Renal pelvis (tissue), 4 donors: ENCODE measurements around the gene ADI1. TPM values are rescaled to one million over a fixed set of nuclear protein-coding genes. Genes with fewer than 3 reads are reported as not detected.
"Not testable (repeated sequence)": the region's sequence is repeated elsewhere in the genome, so short reads cannot be mapped to it uniquely, and the experiment has no call there.

Source experiments
- DNase-seq: peaks from one replicate; pipeline ENCODE4 v3.0.0-alpha.2; 2013
- polyA plus RNA-seq, 3 donors: library from polyadenylated mRNA; unstranded; fragments of 120-200 nt; gene quantifications; one replicate each; pipeline ENCODE4 v1.2.1, GENCODE V29; 2013; ENCODE audit not compliant: insufficient read length in 3 of 3

Gene ADI1
- polyA plus RNA-seq, 3 donors, result 70.3 to 77.0 (median 76.4) TPM

GRCh38 chr2:3535467-3535793, 16.1 kb upstream of the ADI1 start:
- DNase-seq, result no peak

DNA sequence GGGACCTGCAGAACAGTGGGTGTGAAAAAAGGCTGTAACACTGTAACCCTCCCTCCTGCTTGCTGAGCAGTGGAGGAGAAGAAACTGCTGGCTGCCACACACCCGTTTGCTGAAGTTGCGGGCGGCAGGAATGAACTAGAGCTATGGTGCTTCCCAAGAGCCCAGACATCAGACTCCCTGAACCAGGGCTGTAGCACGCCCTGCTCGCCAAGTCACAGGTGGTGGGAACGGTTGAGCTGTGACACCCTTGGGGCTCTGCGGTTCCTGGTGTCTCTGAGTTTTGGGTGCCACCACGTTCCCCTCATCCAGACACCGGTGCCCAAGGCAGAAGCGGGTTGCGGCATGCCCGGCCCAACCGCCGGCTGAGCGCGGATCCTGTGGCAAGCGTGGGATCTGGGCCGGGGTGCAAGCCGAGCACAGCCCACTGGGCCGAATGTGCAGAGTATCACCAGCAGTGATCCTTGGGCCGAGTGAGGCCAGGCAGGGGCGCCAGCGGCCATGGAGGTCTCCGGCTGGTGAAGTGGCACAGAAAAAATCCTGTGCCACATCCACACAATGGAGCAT, 15.0 kb upstream of the ADI1 start:
- no peak for DNase-seq

- DNase-seq, result no peak
Observed at GRCh38 chr2:3533836-3534235, 14.5 kb upstream of the ADI1 start.

GRCh38 chr2:3532941-3533340, 13.6 kb upstream of the ADI1 start:
- no peak for DNase-seq

DNA sequence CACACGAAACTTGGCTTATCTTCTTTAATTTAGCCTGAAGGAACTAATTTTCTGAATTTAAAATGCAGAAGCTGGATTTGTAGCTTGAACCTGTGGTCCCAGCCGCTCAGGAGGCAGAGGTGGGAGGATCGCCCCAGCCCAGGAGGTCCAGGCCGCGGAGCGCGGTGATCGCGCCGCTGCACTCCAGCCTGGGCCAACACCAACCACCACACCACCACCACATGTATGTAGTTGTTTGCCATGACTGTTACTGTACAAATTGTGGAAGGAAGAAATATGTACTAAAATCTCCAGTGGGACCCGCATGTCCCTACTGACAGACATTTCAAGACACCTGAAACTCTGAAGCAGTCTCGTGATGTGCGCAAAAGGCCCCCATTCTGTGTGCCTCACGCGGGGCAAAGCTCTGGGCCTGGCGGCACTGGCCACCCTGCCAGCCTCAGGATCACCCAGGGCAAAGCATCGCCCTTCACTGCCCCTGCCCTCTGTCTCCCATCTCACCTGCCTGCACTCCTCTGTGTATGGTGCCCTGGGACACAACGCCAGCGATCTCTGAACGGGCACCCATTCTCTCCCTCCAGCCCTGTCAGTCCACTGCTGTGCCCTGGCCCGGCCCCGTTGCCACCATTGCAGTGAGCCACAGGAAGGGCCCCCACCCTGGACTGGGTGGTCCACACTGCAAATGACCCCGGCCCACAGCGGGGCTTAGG, 10.1 kb upstream of the ADI1 start:
- no peak for DNase-seq

DNA sequence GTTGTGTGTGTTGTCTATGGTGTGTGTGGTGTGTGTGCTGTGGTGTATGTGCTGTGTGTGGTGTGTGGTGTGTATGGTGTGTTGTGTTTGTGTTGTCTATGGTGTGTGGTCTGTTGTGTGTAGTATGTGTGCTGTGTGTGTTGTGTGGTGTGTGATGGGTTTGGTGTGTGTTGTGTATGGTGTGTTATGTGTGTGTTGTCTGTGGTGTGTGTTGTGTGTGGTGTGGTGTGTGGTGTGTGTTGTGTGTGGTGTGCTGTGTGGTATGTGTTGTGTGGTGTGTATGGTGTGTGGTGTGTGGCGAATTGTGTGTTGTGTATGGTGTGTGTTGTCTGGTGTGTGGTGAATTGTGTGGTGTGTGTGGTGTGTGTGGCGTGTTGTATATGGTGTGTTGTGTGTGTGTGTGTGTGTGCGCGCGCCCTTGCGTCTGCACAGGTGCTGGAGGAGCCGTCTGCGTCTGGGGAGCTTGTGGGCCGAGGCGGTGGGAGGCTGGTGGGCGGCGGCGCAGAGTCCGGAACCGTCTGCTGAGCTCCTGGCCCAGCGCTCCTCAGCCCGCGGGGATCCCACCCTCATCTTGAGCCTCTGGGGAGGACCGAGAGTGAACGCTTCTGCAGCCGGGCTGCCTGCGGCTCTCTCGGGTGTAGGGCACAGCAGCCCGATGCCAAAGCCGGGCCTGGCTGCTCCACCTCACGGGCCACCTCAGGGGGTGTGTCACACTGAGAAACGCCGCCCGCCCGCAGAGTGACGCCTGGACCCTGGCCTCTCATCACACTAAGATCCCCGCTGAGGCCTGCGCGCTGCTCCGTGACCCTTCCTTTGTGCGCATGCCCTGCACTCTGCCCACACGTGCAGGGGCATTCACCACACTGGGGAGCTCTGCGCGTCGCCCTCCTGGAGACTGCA, 8.8 kb upstream of the ADI1 start:
- DNase-seq, result no peak

GRCh38 chr2:3526871-3527270, 7.5 kb upstream of the ADI1 start:
- no peak for DNase-seq

GRCh38 chr2:3523551-3524041, 4.3 kb upstream of the ADI1 start:
- DNase-seq, result no peak

DNA sequence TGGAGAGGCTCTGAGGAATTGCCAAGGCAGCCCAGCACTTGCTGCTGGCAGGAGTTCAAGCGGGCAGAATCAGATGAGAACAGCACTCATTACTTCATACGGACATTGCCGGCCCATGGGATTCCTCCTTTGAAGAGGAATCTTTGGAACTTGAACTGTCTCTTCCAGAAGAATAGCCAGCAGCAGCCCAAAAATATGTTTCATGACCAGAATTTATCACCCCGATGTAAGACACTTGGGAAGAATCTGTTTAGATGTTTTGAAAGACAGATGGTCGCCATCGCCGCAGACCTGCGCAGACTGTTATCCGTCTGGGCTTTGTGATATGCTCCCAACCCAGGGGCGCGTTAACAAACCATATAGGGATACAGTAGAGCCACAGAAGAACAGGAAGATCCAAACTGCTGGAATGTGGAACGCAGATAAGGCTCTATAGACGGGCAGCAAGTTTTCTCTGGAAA, 3.7 kb upstream of the ADI1 start:
- no peak for DNase-seq

DNA sequence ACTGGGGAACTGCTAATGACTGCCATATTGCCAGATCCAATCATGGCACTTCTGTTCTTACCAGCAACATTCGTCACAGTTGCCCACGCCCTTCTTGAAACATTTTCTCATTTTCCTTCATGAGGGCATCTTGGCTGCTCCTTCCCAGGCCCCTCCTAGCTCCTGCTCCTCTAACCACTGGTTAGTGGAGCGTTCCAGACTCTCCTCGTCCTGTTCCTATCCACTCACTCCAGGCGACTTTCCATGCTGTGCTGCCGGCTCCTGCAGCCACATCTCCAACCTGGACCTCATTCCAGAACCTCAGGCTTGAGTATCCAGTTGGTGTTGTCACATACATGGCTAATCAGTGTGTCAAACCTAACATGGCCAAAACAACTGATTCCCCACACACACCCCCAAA, 1.3 kb upstream of the ADI1 start:
- no peak for DNase-seq

- DNase-seq, result peak; percentile 97
Observed at GRCh38 chr2:3518496-3519254, 656 bp downstream of the ADI1 start.

DNA sequence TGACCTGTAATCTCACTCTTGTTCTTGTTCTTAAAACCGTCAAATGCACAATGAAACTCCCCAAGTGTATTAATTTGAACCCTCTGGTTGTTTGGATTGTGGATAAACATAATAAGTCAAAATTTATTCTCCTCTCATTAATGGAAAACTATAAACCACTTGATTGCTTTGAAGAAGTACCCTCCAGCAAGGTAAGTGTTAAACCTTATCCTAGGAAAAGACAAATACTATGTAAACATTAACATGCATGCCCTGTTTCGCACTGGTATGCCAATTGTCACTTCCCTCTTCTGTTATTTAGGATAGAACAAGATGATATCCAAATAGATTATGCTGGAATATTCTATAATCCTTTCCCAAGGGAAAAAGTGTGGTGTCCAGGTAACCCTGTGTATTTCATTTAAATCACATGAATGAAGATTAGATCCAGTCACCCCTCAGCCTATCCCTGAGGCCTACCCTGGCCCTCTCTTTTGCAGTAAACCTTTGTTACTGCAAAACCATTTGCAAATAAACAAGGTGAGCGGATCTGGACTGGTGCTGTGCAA, 1.3 kb downstream of the ADI1 start:
- no peak for DNase-seq

DNA sequence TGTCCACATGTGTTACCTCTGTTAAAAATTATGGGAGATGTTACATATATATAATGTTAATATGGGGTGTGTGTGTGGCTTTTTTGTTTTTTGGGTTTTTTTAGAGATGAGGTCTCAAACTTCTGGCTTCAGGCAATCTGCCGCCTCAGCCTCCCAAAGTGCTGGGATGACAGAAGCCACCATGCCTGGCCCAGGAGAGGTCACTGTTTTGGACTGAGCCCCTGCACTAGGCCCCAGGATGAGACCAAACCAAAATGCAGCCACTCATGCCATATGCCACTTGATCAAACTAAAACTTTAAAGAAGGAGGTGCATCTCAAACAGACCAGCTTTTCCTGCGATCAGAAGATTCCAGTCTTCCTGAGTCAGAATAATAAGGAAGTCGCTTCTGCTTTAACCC, 2.5 kb downstream of the ADI1 start:
- no peak for DNase-seq

DNA sequence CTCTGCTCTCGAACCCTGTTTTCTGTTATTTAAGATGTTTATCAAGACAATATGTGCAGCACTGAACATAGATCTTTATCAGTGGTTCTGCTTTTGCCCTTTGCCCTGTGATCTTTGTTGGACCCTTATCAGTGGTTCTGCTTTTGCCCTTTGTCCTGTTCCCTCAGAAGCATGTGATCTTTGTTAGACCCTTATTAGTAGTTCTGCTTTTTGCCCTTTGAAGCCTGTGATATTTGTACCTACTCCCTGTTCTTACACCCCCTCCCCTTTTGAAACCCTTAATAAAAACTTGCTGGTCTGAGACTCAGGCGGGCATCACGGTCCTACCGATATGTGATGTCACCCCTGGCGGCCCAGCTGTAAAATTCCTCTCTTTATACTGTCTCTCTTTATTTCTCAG, 3.9 kb downstream of the ADI1 start:
- not testable (repeated sequence) for DNase-seq

DNA sequence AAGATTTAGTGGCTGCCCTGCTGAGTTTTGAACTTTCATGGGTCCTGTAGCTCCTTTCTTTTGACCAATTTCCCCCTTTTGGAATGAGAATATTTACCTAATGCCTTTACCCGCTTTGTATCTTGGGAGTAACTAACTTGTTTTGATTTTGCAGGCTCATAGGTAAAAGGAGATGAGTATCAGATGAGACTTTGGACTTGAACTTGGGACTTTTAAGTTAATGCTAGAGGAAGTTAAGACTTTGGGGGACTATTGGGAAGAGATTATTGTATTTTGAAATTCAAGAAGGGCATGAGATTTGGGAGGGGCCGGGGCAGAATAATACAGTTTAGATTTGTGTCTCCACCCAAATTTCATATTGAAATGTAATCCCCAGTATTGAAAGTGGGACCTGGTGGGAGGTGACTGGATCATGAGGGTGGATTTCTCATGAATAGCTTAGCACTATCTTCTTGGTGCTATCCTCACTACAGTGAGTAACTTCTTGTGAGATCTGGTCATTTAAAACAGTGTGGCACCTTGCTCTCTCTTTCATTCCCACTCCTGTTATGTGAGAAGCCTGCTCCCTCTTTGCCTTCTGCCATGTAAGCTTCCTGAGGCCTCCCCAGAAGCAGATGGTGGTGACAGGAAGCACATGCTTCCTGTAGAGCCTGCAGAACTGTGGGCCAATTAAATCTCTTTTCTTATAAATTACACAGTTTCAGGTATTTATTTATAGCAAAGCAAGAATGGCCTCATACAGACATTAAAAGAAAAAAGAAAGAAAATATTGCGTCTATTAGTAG, 6.1 kb downstream of the ADI1 start:
- DNase-seq, result no peak

DNA sequence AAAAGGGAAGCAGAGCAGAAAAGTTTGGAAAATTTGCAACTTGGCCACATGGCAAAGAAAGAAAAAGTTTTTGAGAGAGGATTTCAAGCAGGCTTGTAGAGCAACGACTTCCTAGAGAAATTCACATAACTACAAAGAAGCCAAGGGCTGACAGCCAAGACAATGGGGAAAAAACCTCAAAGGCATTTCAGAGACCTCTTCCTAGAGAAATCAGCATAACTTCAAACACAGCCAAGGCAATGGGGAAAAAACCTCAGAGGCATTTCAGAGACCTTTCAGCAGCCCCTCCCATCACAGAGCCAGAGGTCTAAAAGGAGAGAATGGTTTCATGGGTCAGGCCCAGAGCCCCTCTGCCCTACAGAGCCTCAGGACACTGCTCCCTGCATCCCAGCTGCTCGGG, 7.2 kb downstream of the ADI1 start:
- DNase-seq, result no peak

- no peak for DNase-seq
Observed at GRCh38 chr2:3505771-3506170, 13.6 kb downstream of the ADI1 start.

DNA sequence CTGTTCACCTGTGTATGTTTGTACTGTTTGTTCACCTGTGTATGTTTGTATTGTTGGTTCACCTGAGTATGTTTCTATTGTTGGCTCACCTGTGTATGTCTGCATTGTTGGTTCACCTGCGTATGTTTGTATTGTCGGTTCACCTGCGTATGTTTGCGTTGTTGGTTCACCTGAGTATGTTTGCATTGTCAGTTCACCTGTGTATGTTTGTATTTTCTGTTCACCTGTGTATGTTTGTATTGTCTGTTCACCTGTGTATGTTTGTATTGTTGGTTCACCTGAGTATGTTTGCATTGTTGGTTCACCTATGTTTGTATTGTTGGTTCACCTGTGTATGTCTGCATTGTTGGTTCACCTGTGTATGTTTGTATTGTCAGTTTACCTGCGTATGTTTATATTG, 14.6 kb downstream of the ADI1 start:
- no peak for DNase-seq

GRCh38 chr2:3503483-3503882, 15.8 kb downstream of the ADI1 start:
- no peak for DNase-seq

DNA sequence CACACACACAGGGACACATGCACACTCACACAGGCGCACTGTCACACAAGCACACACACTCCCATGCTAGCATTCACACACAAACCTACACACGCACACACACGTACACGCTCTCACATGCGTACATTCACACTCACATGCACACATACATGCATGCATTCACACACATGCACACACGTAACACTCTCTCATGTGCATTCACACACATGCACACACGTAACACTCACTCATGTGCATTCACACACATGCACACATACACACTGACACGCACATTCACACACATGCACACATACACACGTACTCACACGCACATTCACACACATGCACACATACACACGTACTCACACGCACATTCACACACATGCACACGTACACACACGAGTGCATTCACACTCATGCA, 16.3 kb downstream of the ADI1 start:
- no peak for DNase-seq

DNA sequence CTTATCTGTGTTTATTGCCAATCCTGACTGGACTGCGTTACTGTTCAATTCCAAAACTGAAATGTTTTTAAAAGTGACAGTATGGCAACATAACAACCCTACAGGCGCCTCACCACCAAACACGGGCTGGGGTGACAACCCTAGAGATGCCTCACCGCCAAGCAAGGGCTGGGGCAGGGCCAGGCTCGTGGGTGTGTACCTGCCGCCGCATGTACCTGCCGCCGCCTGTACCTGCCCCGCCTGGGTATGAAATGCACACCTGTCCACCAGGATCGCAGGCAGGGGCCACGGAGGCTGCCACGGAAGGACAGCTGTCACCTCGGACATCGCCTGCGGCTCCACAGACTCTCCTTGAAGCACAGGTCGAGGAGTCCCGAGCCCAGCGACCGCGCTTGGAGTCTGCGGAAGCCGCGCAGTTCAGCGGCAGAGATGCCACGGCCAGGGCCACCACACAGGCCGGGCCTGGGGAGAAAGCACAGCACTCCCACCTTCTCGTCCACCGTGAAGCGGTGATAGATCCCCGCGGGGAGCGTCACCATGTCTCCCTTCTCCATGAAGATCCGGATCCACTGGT, 18.9 kb downstream of the ADI1 start:
- no peak for DNase-seq
